Measurements from ENCODE around the gene GSTO1.
"Not testable (repeated sequence)": the region's sequence is repeated elsewhere in the genome, so short reads cannot be mapped to it uniquely, and the experiment has no call there.

Gene GSTO1

GRCh38 chr10:104254493-104255310 lies at the start of gene GSTO1:
Gene GSTO1, plus strand, starts transcription at chr10:104254892. Its CDS starts 37 bp downstream, at chr10:104254929.
- FAIRE-seq (peak; percentile 64), DNase-seq (ENCODE audit: extremely low spot score, insufficient read length, low read depth) (peak; percentile 63)

DNA sequence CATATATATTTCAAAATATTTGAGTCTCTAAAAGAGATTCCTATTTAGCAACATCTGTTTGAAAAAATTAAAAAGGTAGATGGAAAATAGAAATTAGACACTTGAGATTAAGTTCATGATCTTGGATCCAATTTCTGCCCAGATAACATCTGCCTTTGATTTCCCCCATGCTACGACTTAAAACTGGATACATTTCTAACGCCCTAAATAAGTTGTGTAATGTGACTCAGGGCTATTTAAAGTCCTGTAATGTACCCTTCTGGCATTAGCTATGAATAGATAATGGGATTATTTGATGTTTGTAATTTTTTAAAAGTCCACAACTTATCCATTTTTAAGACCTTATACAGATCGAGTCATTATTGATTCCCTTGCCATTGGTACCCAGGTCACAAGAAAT lies 46.0 kb upstream of the GSTO1 start:
- FAIRE-seq (no peak), DNase-seq (ENCODE audit: extremely low spot score, insufficient read length, low read depth) (no peak)

DNA sequence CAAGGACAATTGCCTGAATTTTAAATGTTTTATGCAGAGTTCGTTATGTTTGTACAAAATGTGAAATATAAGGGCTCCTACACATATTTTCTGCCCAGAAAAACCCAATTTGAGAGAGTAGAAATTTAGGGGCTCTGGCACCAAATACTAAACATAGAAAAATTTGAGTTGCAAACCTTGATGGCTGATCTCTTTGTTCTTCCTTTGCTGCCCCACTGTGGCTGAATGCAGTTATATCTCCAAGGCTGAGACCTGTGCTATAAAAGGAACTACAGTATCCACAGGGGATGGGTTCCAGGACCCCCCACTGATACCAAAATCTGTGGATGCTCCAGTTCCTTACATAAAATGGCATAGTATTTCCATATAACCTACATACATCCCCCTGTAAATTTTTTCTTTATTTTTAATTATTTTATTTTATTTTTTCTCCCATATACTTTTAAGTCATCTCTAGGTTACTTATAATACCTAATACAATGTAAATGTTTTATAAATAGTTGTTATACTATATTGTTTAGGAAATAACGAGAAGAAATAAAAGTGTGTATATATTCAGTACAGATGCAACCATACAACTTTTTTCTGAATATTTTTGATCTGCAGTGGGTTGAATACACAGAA lies 45.0 kb upstream of the GSTO1 start:
- peak; percentile 59 for FAIRE-seq
- no peak for DNase-seq (ENCODE audit: extremely low spot score, insufficient read length, low read depth)

DNA sequence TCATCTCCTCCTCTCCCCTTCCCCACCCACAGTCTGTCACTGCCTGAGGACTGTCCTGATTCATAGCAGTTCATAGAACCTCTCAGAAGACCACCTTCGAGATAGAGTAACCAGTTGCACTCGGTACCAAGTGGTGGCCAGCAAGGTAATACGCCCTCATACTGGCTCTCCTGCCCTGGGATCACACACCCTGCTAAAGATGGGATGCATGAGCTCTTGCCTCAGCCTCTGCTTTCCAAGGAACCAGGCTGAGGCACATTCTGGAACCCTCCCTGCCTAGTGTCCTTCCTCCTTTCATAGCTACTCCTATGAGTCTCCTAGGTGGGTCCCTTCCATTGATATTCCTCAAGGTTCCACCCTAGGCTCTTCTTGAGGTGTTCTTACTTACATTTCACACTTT lies 38.1 kb upstream of the GSTO1 start:
- no peak for DNase-seq (ENCODE audit: extremely low spot score, insufficient read length, low read depth)
- no peak for FAIRE-seq

DNA sequence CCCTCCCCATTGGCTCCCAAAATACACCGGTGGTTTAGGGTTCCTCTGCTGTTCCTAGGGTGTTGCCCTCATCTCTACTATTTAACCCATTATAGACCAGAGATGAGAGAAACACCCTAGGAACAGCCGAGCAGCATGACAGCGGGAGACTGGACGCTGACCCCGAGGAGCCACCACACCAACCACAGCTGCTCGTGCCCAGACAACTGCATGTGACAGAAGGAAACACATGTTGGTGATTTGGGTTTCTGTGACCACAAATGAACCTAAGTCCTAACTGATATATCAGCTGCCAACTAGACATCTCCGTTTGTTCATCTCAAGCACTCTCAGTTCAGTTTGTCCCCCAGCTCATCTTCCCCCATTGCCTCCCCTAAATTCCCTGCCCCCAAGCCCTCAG lies 35.9 kb upstream of the GSTO1 start:
- no peak for DNase-seq (ENCODE audit: extremely low spot score, insufficient read length, low read depth)
- no peak for FAIRE-seq

DNA sequence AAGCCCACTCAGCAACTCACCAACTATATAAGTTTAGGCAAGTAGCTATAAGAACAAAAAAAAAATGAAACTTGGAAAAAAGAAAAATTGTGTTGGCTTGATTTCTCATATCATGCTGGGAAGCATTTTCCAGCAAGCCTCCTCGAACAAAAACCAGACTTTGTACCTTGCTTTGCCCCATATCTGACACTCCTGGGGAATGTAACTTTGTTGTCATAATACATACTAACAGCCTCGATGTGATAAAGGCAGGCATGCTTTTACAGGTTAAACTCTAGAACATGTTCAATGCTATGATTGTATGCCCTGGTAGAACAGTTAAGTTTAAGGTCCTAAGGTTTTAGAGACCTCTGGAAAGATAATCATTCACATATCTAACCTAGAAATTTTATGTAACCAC lies 34.2 kb upstream of the GSTO1 start:
- FAIRE-seq (no peak), DNase-seq (ENCODE audit: extremely low spot score, insufficient read length, low read depth) (no peak)

DNA sequence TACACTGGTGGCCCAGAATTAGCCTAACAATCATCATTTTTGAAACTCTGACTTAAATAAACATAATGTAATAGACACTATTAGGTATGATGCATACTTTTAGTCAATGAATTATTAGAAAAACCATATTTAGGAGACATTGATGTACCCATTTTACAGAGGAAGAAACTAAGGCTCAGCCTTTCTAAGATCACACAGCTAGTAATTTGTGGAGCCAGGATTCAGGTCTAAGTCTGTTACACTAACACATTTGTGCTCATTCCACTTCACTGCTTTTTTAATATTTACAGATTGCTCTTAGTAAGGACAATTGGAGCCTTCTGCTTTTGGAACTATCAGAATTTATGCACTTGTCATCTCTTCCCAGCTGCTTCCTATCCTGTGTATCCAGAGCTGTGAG lies 31.4 kb upstream of the GSTO1 start:
- DNase-seq (ENCODE audit: extremely low spot score, insufficient read length, low read depth) (no peak), FAIRE-seq (no peak)

- no peak for FAIRE-seq
- no peak for DNase-seq (ENCODE audit: extremely low spot score, insufficient read length, low read depth)
Measured at GRCh38 chr10:104230490-104230889, 24.2 kb upstream of the GSTO1 start.

- DNase-seq (ENCODE audit: extremely low spot score, insufficient read length, low read depth), result peak; percentile 100
- FAIRE-seq, result peak; percentile 99
Measured at GRCh38 chr10:104231784-104232612, 22.7 kb upstream of the GSTO1 start, which contains the start of gene CFAP43. Gene CFAP43, minus strand, starts transcription at chr10:104232364. Its CDS starts 118 bp downstream, at chr10:104232246.

DNA sequence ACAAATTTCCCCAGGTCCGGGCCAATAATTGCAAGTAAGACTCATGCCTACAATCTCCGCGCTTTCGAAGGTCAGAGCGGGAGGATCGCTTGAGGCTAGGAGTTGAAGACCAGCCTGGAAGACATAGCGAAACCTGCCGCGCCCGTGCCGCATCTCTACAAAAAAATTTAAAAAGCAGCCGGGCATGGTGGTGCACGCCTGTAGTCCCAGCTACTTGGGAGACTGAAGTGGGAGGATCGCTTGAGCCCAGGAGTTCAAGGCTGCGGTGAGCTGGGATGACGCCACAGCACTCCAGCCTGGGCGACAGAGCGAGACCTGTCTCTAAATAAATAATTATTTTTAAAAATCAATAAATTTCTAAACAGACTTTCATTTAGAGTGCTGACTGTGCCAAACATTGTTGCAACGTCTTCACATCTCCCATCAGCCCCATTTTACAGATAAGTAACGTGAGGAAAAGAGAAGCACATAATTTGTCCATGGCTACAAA lies 22.0 kb upstream of the GSTO1 start:
- FAIRE-seq (no peak), DNase-seq (ENCODE audit: extremely low spot score, insufficient read length, low read depth) (no peak)

DNA sequence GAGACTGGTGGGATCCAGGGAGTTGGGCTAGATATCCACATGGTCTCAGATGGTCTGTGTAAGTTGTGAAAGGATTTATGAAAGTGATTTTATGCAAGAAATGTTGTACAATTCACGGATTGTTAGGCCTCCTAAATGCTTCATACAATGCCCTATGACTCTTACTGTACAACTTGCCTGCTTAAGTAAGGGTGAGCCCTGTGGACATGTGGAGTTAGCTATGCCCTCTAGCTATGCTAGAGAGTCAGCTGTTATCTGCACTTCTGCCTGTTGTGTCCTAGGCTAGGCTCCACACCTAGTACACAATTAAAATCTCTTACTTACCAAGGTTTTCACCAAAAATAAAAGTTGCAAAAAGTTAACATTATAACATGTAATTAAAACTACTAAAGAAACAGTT lies 20.9 kb upstream of the GSTO1 start:
- FAIRE-seq (no peak), DNase-seq (ENCODE audit: extremely low spot score, insufficient read length, low read depth) (no peak)

GRCh38 chr10:104234934-104235333 lies 19.8 kb upstream of the GSTO1 start:
- no peak for DNase-seq (ENCODE audit: extremely low spot score, insufficient read length, low read depth)
- no peak for FAIRE-seq

DNA sequence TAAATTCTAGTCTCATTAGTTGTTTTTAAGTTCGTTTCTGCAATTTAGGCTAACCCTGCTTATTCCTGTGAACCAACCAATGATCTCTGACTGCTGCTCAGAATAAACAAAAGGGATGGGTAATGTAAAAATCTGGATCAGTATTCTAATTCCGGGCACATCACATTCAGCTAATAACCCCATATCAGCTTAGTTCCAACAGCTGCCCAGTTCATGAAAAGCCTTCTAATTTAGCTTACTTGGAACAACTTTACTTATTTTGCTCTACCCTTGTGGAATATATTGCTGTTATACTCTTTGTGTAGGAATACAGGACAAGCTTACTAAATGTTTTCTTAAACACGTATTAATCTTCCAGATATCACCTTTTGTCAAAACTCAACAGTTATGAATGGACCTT lies 18.9 kb upstream of the GSTO1 start:
- FAIRE-seq (no peak), DNase-seq (ENCODE audit: extremely low spot score, insufficient read length, low read depth) (no peak)

DNA sequence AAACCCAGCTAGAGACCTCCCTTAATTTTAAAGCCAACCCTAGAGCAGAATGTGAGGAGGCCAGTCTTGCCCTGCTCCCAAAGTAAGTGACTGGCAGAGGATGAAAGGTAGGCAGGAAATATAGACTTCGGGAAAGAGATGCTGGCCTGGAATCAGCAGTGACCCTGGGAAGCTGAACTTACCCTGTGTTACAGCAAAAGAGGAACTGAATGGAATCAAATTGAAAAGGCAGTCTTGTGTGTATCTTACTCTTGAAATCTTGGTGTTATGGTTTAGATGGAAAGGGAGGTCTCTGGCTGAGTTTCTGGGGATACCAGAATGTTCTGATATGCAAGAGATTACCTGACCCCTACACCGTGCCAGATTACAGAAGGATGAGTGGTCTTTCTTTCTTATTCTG lies 14.6 kb upstream of the GSTO1 start:
- FAIRE-seq (no peak), DNase-seq (ENCODE audit: extremely low spot score, insufficient read length, low read depth) (no peak)

- DNase-seq (ENCODE audit: extremely low spot score, insufficient read length, low read depth) (no peak), FAIRE-seq (no peak)
Measured at GRCh38 chr10:104242545-104242944, 12.1 kb upstream of the GSTO1 start.

- DNase-seq (ENCODE audit: extremely low spot score, insufficient read length, low read depth); FAIRE-seq: not testable (repeated sequence)
Measured at GRCh38 chr10:104243009-104243408, 11.7 kb upstream of the GSTO1 start.

DNA sequence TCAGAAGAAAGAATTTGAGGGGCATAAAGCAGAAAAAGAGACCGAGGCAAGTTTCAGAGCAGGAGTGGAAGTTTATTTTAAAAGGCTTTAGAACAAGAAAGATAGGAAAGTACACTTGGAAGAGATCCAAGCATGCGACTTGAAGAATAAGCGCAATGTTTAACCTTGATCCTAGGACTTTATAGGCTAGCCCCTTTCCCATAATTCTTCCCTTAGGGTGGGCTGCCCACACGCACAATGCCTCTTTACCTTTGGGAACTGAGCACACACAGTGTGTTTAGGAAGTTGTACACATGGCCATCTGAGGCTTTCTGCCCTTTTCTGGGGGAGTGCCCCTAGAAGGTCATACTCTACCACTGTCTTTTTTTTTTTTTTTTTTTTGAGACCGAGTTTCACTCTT lies 11.2 kb upstream of the GSTO1 start:
- DNase-seq (ENCODE audit: extremely low spot score, insufficient read length, low read depth), result no peak
- FAIRE-seq, result no peak

DNA sequence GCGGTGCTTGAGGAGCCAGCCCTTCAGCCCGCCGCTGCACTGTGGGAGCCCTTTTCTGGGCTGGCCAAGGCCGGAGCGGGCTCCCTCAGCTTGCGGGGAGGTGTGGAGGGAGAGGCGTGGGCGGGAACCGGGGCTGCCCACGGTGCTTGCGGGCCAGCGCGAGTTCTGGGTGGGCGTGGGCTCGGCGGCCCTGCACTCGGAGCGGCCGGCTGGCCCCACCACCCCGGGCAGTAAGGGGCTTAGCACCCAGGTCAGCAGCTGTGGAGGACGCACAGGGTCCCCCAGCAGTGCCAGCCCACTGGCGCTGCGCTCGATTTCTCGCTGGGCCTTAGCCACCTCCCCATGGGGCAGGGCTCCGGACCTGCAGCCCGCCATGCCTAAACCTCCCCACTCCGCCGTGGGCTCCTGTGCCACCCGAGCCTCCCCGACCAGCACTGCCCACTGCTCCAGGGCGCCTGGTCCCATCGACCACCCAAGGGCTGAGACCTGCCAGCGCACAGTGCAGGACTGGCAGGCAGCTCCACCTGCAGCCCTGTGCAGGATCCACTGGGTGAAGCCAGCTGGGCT lies 9.5 kb upstream of the GSTO1 start:
- no peak for FAIRE-seq
- no peak for DNase-seq (ENCODE audit: extremely low spot score, insufficient read length, low read depth)

GRCh38 chr10:104246976-104247375 lies 7.7 kb upstream of the GSTO1 start:
- DNase-seq (ENCODE audit: extremely low spot score, insufficient read length, low read depth) (no peak), FAIRE-seq (no peak)

- DNase-seq (ENCODE audit: extremely low spot score, insufficient read length, low read depth), result no peak
- no peak for FAIRE-seq
Measured at GRCh38 chr10:104247513-104248146, 7.1 kb upstream of the GSTO1 start.
